Neural cell (in vitro differentiated cells): ENCODE measurements around the gene PROK1. TPM values are rescaled to one million over a fixed set of nuclear protein-coding genes. Genes with fewer than 3 reads are reported as not detected.

ENCODE experiments used
- H2AFZ ChIP-seq: fragments of 200-600, 300-800 bp; sonication (generic), shearing (Covaris generic); 2 replicates; pipeline ENCODE4 v1.6.0; 2014; ENCODE audit warnings: low read depth, mild to moderate bottlenecking, antibody characterized with exemption, low read length, moderate library complexity
- H3F3A ChIP-seq: fragments of 200-600 bp; shearing (Covaris generic); 2 replicates; pipeline ENCODE4 v1.6.1; 2016; ENCODE audit warnings: mild to moderate bottlenecking, moderate library complexity, mixed read lengths, antibody characterized with exemption, low read length; ENCODE audit not compliant: insufficient read depth, poor library complexity, severe bottlenecking
- H3K27ac ChIP-seq: fragments of 200-600, 300-800 bp; sonication (generic), shearing (Covaris generic); 2 replicates; pipeline ENCODE4 v1.5.1; 2014; ENCODE audit warnings: mild to moderate bottlenecking, low read length, moderate library complexity
- H3K27me3 ChIP-seq: fragments of 300-800, 200-600 bp; sonication (generic), shearing (Covaris generic); 2 replicates; pipeline ENCODE4 v1.6.0; 2014; ENCODE audit warnings: mild to moderate bottlenecking, low read depth, low read length, moderate library complexity; ENCODE audit not compliant: insufficient read depth
- H3K36me3 ChIP-seq: fragments of 300-800, 200-600 bp; sonication (generic), shearing (Covaris generic); 2 replicates; pipeline ENCODE4 v1.5.1; 2014; ENCODE audit warnings: mild to moderate bottlenecking, antibody characterized with exemption, low read length, moderate library complexity; ENCODE audit not compliant: insufficient read depth
- H3K4me2 ChIP-seq: fragments of 300-800, 200-600 bp; sonication (generic), shearing (Covaris generic); 2 replicates; pipeline ENCODE4 v1.6.0; 2014; ENCODE audit warnings: mild to moderate bottlenecking, low read length
- H3K4me3 ChIP-seq: fragments of 300-800, 200-600 bp; sonication (generic), shearing (Covaris generic); 2 replicates; pipeline ENCODE4 v1.5.1; 2014; ENCODE audit warnings: mild to moderate bottlenecking, low read length, moderate library complexity
- H3K79me2 ChIP-seq: fragments of 200-600 bp; shearing (Covaris generic); replicated peaks from 2 replicates; pipeline ENCODE4 v1.6.0; 2014; ENCODE audit warnings: mild to moderate bottlenecking, low read length, moderate library complexity; ENCODE audit not compliant: insufficient read depth
- H3K9ac ChIP-seq: fragments of 300-800, 200-600 bp; sonication (generic), shearing (Covaris generic); 2 replicates; pipeline ENCODE4 v1.6.1; 2016; ENCODE audit warnings: mild to moderate bottlenecking, low read length, mixed read lengths
- H3K9me2 ChIP-seq: fragments of 200-600 bp; shearing (Covaris generic); 2 replicates; pipeline ENCODE4 v1.6.1; 2016; ENCODE audit warnings: mild to moderate bottlenecking, low read length, mixed read lengths; ENCODE audit not compliant: insufficient read depth
- H3K9me3 ChIP-seq: fragments of 200-600, 300-800 bp; sonication (generic), shearing (Covaris generic); 2 replicates; pipeline ENCODE4 v1.6.1; 2016; ENCODE audit warnings: mild to moderate bottlenecking, mixed run types, low read length, moderate library complexity, mixed read lengths
- H4K20me1 ChIP-seq: fragments of 200-600 bp; shearing (Covaris generic); 2 replicates; pipeline ENCODE4 v1.6.1; 2016; ENCODE audit warnings: mild to moderate bottlenecking, mixed run types; ENCODE audit not compliant: insufficient read depth
- EP300 ChIP-seq: fragments of 450-650 bp; conservative IDR thresholded peaks from 2 replicates; pipeline ENCODE4 v1.6.1; 2014; ENCODE audit warnings: antibody characterized with exemption, mild to moderate bottlenecking, moderate library complexity; ENCODE audit not compliant: poor library complexity, severe bottlenecking
- EZH2 ChIP-seq: fragments of 200-600, 300-800 bp; shearing (Covaris generic), sonication (generic); IDR thresholded peaks from 2 replicates; pipeline ENCODE4 v1.6.1; 2014; ENCODE audit warnings: antibody characterized with exemption, low read length, borderline replicate concordance, mild to moderate bottlenecking; ENCODE audit not compliant: insufficient read depth, poor library complexity, severe bottlenecking
- MXI1 ChIP-seq: fragments of 450-650 bp; conservative IDR thresholded peaks from 2 replicates; pipeline ENCODE4 v1.6.1; 2014; ENCODE audit warnings: antibody characterized with exemption, mild to moderate bottlenecking; ENCODE audit not compliant: poor library complexity, severe bottlenecking
- POLR2AphosphoS5 ChIP-seq: IDR thresholded peaks from 2 replicates; pipeline ENCODE4 v1.6.1; 2012
- RAD21 ChIP-seq: fragments of 450-650 bp; conservative IDR thresholded peaks from 2 replicates; pipeline ENCODE4 v1.6.1; 2014; ENCODE audit warnings: antibody characterized with exemption, mild to moderate bottlenecking, moderate library complexity
- SMC3 ChIP-seq: fragments of 450-650 bp; conservative IDR thresholded peaks from 2 replicates; pipeline ENCODE4 v1.6.1; 2014; ENCODE audit warnings: antibody characterized with exemption, mild to moderate bottlenecking, moderate library complexity; ENCODE audit not compliant: poor library complexity
- TAF1 ChIP-seq: IDR thresholded peaks from 2 replicates; pipeline ENCODE4 v1.6.1; 2012; ENCODE audit warnings: low read depth
- polyA plus RNA-seq: library from polyadenylated mRNA; depleted of rRNA; stranded (reverse); fragments of >200 nt; gene quantifications from 2 replicates; pipeline ENCODE4 v1.2.3, GENCODE V29; 2014
- TF ChIP-seq, protein P1 (sequence below): IDR thresholded peaks from 2 replicates; pipeline ENCODE4 v1.6.1; 2012; ENCODE audit warnings: borderline replicate concordance
- TF ChIP-seq, protein P2 (sequence below): fragments of 450-650 bp; IDR thresholded peaks from 2 replicates; pipeline ENCODE4 v1.5.1; 2014; ENCODE audit warnings: antibody characterized with exemption, mild to moderate bottlenecking, moderate library complexity; ENCODE audit not compliant: poor library complexity, severe bottlenecking

Gene PROK1
- polyA plus RNA-seq, 1 donor from 2014 or later: 0.54 TPM

DNA sequence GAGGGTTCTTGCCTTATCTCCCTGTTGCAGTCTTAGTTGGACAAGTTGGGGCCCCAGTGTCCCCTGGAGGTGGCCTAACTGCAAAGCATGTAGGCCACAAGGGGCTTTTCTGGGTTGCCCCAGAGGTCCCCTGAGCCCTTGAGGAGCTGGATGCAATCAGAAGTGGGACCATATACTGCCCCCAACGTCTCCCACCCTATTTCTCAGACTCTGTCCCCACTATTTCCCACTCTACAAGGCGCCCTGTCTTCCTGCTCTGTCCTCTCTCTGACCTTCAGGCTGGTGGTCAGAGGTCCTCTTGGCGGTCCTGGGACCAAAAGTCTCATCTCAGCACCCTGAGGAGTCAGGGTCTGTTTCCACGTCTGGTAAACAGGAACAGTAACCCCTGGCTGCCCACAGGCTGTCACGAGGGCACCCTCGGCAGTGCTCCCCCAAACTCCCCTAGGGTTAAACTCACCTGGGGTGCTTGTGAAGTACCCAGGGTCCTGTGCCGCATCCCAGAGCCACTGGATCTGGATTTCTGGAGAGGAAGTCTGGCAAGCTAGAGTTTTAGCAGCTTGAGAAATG lies 14.9 kb downstream of the PROK1 start:
- no peak overlapping the region for H3K9ac ChIP-seq
- H2AFZ ChIP-seq: no peak overlapping the region
- no peaks in the 10 kb centered on the region for H3K27me3 ChIP-seq
- H3K9me2 ChIP-seq: no peaks in the 10 kb centered on the region
- no peaks in the 10 kb centered on the region for H4K20me1 ChIP-seq
- H3K79me2 ChIP-seq: no peaks in the 10 kb centered on the region
- no peaks in the 10 kb centered on the region for H3F3A ChIP-seq
- TF ChIP-seq SMC3 (no peak), EP300 (no peak), EZH2 (no peak), RAD21 (no peak), POLR2AphosphoS5 (no peak), MXI1 (no peak), TAF1 (no peak)
- TF ChIP-seq, protein P1, sequence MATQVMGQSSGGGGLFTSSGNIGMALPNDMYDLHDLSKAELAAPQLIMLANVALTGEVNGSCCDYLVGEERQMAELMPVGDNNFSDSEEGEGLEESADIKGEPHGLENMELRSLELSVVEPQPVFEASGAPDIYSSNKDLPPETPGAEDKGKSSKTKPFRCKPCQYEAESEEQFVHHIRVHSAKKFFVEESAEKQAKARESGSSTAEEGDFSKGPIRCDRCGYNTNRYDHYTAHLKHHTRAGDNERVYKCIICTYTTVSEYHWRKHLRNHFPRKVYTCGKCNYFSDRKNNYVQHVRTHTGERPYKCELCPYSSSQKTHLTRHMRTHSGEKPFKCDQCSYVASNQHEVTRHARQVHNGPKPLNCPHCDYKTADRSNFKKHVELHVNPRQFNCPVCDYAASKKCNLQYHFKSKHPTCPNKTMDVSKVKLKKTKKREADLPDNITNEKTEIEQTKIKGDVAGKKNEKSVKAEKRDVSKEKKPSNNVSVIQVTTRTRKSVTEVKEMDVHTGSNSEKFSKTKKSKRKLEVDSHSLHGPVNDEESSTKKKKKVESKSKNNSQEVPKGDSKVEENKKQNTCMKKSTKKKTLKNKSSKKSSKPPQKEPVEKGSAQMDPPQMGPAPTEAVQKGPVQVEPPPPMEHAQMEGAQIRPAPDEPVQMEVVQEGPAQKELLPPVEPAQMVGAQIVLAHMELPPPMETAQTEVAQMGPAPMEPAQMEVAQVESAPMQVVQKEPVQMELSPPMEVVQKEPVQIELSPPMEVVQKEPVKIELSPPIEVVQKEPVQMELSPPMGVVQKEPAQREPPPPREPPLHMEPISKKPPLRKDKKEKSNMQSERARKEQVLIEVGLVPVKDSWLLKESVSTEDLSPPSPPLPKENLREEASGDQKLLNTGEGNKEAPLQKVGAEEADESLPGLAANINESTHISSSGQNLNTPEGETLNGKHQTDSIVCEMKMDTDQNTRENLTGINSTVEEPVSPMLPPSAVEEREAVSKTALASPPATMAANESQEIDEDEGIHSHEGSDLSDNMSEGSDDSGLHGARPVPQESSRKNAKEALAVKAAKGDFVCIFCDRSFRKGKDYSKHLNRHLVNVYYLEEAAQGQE: no peak
- TF ChIP-seq, protein P2, sequence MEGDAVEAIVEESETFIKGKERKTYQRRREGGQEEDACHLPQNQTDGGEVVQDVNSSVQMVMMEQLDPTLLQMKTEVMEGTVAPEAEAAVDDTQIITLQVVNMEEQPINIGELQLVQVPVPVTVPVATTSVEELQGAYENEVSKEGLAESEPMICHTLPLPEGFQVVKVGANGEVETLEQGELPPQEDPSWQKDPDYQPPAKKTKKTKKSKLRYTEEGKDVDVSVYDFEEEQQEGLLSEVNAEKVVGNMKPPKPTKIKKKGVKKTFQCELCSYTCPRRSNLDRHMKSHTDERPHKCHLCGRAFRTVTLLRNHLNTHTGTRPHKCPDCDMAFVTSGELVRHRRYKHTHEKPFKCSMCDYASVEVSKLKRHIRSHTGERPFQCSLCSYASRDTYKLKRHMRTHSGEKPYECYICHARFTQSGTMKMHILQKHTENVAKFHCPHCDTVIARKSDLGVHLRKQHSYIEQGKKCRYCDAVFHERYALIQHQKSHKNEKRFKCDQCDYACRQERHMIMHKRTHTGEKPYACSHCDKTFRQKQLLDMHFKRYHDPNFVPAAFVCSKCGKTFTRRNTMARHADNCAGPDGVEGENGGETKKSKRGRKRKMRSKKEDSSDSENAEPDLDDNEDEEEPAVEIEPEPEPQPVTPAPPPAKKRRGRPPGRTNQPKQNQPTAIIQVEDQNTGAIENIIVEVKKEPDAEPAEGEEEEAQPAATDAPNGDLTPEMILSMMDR: no peak
- H3K4me3 ChIP-seq: no peak overlapping the region
- no peak overlapping the region for H3K27ac ChIP-seq
- no peak overlapping the region for H3K4me2 ChIP-seq
- no peaks in the 10 kb centered on the region for H3K9me3 ChIP-seq
- H3K36me3 ChIP-seq: no peaks in the 10 kb centered on the region

DNA sequence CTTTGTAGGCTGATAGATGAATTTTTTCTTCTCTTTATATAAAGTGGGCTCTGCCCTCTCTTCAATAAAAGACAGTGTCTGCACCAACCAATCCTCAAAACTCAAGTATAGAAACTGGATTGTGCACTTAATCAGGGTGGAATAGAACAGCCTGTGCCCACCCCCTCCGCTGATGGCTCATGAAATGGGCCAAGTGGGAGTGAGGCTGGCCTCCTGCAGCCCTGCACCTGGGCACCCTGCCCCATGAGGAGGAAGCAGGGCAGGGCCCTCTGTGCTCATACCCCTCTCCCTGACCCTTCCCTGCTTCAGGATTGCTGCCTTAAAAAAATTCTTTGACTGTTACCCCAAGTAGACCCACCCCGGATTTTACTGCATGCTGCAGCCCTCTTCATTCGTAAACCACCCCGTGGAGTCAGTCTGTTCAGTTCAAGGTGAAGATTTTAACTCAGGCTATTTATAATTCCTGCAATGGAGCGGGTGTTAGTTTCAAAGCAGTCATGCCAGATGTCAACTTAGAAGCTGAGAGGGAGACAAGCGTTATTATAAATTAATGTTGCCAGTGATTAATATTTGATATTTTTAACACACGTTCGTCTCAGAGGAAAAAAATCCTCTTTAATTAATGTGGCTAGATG lies 15.8 kb downstream of the PROK1 start:
- Histone ChIP-seq H3K9ac (no peak overlapping the region), H3K9me2 (no peaks in the 10 kb centered on the region), H3K4me3 (no peak overlapping the region), H3K27me3 (no peaks in the 10 kb centered on the region), H3K4me2 (no peak overlapping the region), H2AFZ (no peak overlapping the region), H3K9me3 (no peaks in the 10 kb centered on the region), H3K27ac (no peak overlapping the region), H3F3A (no peaks in the 10 kb centered on the region), H3K36me3 (no peaks in the 10 kb centered on the region), H4K20me1 (no peaks in the 10 kb centered on the region), H3K79me2 (no peaks in the 10 kb centered on the region)
- TF ChIP-seq EP300: no peak
- TF ChIP-seq, protein P1: no peak
- TF ChIP-seq SMC3: no peak
- no peak for TF ChIP-seq TAF1
- TF ChIP-seq MXI1: no peak
- TF ChIP-seq RAD21: no peak
- TF ChIP-seq EZH2: no peak
- TF ChIP-seq, protein P2: no peak
- TF ChIP-seq POLR2AphosphoS5: no peak
